GM19193 (cell line): ENCODE measurements around the gene ATP6V1G1.

ENCODE experiments used
- POLR2A ChIP-seq: IDR thresholded peaks from 4 replicates; pipeline ENCODE4 v1.6.1; 2011; ENCODE audit not compliant: insufficient read depth, insufficient read length; ENCODE audit errors: extremely low read depth

ATP6V1G1 gene

DNA sequence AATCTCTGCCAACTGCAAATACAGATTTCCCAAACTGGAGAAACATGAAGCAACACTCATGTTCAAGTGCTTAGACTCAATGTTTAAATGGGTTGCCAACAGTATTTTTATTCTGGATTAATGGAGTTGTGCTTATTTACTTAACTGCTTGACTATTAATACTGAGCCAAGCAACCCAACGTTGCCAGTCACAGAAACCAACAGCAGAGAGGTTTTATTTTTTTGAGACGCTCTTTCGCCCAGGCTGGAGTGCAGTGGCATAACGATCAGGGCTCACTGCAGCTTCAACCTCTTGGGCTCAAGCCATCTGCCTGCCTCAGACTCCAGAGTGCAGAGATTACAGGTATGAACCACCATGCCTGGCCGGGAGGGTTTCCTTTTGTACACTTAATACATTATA, 15.1 kb downstream of the ATP6V1G1 start:
- TF ChIP-seq POLR2A = no peak

- no peak for TF ChIP-seq POLR2A
Observed at GRCh38 chr9:114603248-114603647, 15.7 kb downstream of the ATP6V1G1 start.

DNA sequence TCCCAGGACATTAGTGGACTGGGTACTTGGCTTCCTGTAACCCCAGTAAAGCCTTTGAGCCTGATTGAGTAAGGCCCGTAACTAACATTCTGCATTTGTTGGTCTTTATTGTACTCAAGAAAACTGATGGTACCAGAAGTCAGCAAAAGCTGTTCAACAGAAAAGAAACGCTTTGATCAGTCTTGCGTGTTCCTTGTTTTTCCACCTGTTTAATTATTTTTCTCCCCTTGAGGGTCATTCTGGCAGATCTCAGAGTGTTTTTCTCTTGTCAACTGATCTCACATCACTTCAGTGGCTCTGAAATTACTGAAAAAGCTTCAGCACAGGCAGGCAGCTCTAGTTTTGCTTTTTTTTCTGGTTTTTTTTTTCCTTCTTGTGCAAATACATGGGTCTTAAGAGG, 17.4 kb downstream of the ATP6V1G1 start:
- TF ChIP-seq POLR2A = no peak

- TF ChIP-seq POLR2A = no peak
Observed at GRCh38 chr9:114606068-114606467, 18.5 kb downstream of the ATP6V1G1 start.

DNA sequence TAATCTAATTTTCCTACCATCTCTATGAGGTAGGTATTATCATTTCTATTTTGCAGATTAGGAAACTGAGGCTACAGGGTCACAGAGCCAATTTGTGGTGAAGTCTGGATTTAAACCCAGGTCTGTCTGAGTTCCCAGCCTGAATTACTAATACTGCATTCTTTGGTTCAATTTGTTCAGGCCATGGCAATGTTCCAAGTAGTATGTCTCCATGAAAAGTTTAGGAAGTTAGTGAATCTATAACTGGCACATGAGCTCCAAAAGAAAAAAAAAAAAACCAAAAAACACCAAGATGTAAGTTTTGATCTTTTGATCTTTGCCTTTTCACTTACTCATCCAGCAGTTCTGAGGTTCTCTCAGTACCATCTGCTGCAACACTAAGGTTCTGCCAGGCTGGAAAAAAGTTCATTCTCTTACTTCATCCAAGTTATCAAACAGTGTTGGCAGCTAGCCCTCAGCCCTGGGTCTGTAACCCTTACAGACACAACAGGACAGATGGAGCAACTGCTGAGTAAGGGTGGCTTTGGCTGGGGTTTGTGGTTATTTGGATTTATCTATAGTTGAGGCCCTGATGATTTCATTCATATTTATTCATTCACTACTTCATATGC, 19.1 kb downstream of the ATP6V1G1 start:
- no peak for TF ChIP-seq POLR2A

GRCh38 chr9:114607671-114608524, 20.3 kb downstream of the ATP6V1G1 start:
- no peak for TF ChIP-seq POLR2A

- TF ChIP-seq POLR2A = no peak
Observed at GRCh38 chr9:114608525-114608796, 20.9 kb downstream of the ATP6V1G1 start.

DNA sequence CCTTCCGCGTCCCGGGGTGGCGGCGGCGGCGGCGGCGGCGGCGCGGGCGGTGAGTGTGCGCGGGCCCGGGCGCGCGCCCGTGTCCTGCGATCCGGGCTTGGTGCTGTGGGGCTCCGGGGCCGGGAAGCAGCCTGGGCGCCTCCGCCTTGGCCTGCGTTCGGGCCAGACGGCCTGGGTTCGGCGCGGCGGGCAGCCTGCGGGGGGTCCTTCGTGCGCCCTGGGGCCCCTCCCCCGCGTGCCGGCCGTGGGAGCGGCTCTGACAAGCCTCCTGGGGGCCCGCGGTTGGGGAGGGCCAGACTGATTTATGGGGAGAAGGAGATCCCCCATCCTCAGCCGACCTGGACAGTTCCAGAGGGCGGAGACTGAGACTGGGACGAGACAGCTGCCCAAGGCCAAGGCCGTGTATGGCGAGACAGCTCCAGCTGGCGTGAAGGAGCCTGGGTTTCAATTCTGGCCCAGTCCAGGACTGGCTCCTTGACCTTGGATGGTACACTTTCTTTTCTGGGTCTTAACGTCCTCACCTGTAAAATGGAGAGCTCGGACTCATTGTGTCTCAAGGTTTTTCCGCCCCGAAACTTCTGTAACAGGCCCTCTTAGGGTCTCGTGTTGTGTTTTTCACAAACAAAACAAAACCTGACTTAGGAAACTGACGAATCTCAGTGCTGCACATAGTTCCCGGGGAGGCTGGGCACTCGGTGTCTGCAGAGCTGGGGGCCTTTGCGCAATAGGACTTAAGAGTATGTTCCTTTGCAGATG, 24.1 kb downstream of the ATP6V1G1 start:
- no peak for TF ChIP-seq POLR2A

GRCh38 chr9:114612272-114612923, 24.8 kb downstream of the ATP6V1G1 start:
- TF ChIP-seq POLR2A = no peak

- no peak for TF ChIP-seq POLR2A
Observed at GRCh38 chr9:114613087-114613486, 25.5 kb downstream of the ATP6V1G1 start.

- TF ChIP-seq POLR2A = no peak
Observed at GRCh38 chr9:114613919-114614318, 26.4 kb downstream of the ATP6V1G1 start.

GRCh38 chr9:114614373-114614772, 26.8 kb downstream of the ATP6V1G1 start:
- TF ChIP-seq POLR2A = no peak

DNA sequence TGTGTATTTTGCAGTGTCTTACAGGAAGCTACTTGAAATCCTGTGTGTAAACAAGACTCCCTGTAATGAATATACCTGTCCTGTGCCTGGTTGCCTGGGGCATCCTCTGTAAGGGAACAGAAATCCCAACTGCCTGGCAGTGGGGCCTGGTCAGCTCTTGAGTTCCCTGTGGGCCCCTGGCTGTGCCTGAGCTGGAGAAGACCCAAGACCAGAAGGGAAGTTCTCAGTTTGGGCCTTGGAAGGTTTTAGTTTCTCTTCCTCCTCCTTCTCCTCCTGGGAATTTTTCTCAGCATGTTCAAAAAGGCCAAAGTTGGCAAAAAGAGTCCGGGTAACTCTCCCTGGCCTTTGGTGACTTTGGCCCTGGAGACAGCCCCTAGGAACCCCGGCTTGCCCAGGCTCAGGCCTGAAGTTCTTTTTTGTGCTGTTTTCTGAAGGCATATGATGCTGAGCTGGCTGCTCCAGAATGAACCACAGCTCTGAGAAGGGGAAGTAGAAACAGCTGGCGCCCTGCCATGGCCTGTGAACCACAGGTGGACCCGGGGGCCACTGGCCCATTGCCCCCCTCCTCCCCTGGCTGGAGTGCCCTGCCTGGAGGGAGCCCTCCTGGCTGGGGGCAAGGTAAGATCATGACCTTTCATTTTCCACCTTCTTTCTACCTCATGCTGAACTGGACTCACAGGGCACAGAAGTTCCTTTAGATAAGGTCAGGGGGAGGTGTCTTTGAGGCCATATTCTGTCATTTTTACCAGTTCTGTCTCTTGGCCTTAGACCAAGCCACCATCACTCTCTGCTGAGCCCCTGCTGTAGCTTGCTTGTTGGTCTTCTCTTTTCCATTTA, 29.3 kb downstream of the ATP6V1G1 start:
- peak; percentile 21 for TF ChIP-seq POLR2A

GRCh38 chr9:114619191-114619761, 31.7 kb downstream of the ATP6V1G1 start:
- TF ChIP-seq POLR2A = no peak
